Right forelimb (tissue), 1 donor: ENCODE data around the gene CLMP.
"Not testable (repeated sequence)": the region's sequence is repeated elsewhere in the genome, so short reads cannot be mapped to it uniquely, and the experiment has no call there.

Source experiments
- DNase-seq: peaks from one replicate; pipeline ENCODE4 v3.0.0-alpha.2; 2018

The CLMP gene

GRCh38 chr11:123073343-123074057 is 121.5 kb downstream of the CLMP start:
- DNase-seq = no peak

- no peak for DNase-seq
Observed at GRCh38 chr11:123072762-123073161, 122.3 kb downstream of the CLMP start.

GRCh38 chr11:123072332-123072761 is 122.7 kb downstream of the CLMP start:
- no peak for DNase-seq

- no peak for DNase-seq
Observed at GRCh38 chr11:123069908-123070821, 124.9 kb downstream of the CLMP start.

- no peak for DNase-seq
Observed at GRCh38 chr11:123065621-123066020, 129.4 kb downstream of the CLMP start.

- no peak for DNase-seq
Observed at GRCh38 chr11:123063826-123064657, 131.0 kb downstream of the CLMP start.

- DNase-seq = peak; percentile 65
Observed at GRCh38 chr11:123062892-123063825, 131.9 kb downstream of the CLMP start.

- peak; percentile 100 for DNase-seq
Observed at GRCh38 chr11:123062158-123062891, 132.7 kb downstream of the CLMP start.

- peak; percentile 73 for DNase-seq
Observed at GRCh38 chr11:123061403-123062157, 133.5 kb downstream of the CLMP start, which contains the start of gene HSPA8. Gene HSPA8 (minus strand): TSS chr11:123062136. CDS start chr11:123061324, 812 bp downstream.

GRCh38 chr11:123060277-123061000 is 134.6 kb downstream of the CLMP start:
- no peak for DNase-seq

- not testable (repeated sequence) for DNase-seq
Observed at GRCh38 chr11:123059041-123059920, 135.8 kb downstream of the CLMP start.

GRCh38 chr11:123057661-123058305 is 137.3 kb downstream of the CLMP start:
- no peak for DNase-seq

- no peak for DNase-seq
Observed at GRCh38 chr11:123056835-123057491, 138.1 kb downstream of the CLMP start.

- no peak for DNase-seq
Observed at GRCh38 chr11:123055191-123055901, 139.7 kb downstream of the CLMP start.

GRCh38 chr11:123054301-123055065 is 140.6 kb downstream of the CLMP start:
- no peak for DNase-seq
